Measurements from ENCODE around the gene SLC22A2.
"Not testable (repeated sequence)": the region's sequence is repeated elsewhere in the genome, so short reads cannot be mapped to it uniquely, and the experiment has no call there.

DNA sequence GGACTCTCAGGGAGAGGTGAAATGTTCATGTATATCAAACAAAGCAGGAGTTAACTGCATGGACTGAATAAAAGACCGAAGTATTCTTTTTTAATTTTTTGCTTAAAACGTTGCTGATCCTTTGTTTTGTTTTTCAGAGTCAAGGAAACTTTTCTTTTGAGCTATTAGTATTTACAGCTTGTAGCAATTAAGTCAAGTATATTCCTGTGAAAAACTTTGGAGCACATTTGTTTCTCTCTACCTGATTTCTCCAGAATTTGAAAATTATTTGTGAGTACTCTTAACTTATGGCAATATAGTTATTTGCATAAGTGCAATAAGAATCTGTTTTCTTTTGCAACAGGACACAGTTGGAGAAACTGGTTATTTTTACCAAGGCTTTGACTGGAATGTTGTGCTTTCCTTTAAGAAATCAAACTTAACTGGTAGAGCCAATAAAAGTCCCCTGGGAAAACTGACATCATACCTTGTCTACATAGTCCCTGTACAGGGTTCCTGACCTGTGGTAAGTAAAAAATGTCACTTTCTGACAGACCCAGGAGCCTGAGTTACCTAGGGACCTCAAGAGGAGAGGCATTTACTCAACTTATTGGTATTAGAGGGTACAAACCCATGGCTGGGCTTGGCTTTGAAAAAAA lies 22.3 kb downstream of the SLC22A2 start:
- TF ChIP-seq, protein P1, sequence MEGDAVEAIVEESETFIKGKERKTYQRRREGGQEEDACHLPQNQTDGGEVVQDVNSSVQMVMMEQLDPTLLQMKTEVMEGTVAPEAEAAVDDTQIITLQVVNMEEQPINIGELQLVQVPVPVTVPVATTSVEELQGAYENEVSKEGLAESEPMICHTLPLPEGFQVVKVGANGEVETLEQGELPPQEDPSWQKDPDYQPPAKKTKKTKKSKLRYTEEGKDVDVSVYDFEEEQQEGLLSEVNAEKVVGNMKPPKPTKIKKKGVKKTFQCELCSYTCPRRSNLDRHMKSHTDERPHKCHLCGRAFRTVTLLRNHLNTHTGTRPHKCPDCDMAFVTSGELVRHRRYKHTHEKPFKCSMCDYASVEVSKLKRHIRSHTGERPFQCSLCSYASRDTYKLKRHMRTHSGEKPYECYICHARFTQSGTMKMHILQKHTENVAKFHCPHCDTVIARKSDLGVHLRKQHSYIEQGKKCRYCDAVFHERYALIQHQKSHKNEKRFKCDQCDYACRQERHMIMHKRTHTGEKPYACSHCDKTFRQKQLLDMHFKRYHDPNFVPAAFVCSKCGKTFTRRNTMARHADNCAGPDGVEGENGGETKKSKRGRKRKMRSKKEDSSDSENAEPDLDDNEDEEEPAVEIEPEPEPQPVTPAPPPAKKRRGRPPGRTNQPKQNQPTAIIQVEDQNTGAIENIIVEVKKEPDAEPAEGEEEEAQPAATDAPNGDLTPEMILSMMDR (IDR thresholded peaks at IDR 0.05) = not testable (repeated sequence)
- TF ChIP-seq ZFX (IDR thresholded peaks at IDR 0.05; ENCODE audit: borderline replicate concordance) = not testable (repeated sequence)
